H1 (cell line): ENCODE results near the gene BRME1. TPM values are rescaled to one million over a fixed set of nuclear protein-coding genes. Genes with fewer than 3 reads are reported as not detected.

Experiments
- CTCF ChIA-PET: fragments of 300-600 bp; sonication (Branson Sonifier 250); formaldehyde crosslinking; loops from one replicate; lab custom pipeline; 2021; ENCODE audit not compliant: partially characterized antibody; lab: Charles Lee
- POLR2A ChIA-PET: fragments of 300-600 bp; sonication (Branson Sonifier 250); formaldehyde crosslinking; loops from one replicate; lab custom pipeline; 2021; ENCODE audit warnings: inconsistent platforms; ENCODE audit not compliant: partially characterized antibody; lab: Charles Lee
- DNase-seq, 2 experiments: peaks; one replicate each; pipeline versions ENCODE4 v3.0.0 to v3.0.0-alpha.2; 2010 to 2022; ENCODE audit warnings: low spot score in 2 of 2, low read depth in 1 of 2, mixed read lengths in 1 of 2
- FAIRE-seq: peaks from 2 replicates; lab custom pipeline; 2011; peaks lifted over from hg19 to GRCh38; lab: Jason Lieb, UNC
- H2AFZ ChIP-seq: 2 replicates; pipeline ENCODE4 v1.8.1; 2012; ENCODE audit warnings: low read length, inconsistent platforms
- H2AK5ac ChIP-seq: 2 replicates; pipeline ENCODE4 v1.6.1; 2013; ENCODE audit warnings: low read depth, low read length
- H2BK120ac ChIP-seq: replicated peaks from 2 replicates; pipeline ENCODE3; 2013; ENCODE audit warnings: low read depth, low read length, inconsistent platforms
- H2BK12ac ChIP-seq: 2 replicates; pipeline ENCODE4 v1.6.1; 2013; ENCODE audit warnings: low read depth, low read length
- H2BK15ac ChIP-seq: 2 replicates; pipeline ENCODE4 v1.6.1; 2013; ENCODE audit warnings: low read length
- H2BK20ac ChIP-seq: 2 replicates; pipeline ENCODE4 v1.6.1; 2013; ENCODE audit warnings: low read length
- H2BK5ac ChIP-seq: 2 replicates; pipeline ENCODE4 v1.6.1; 2013; ENCODE audit warnings: low read depth, low read length
- H3K14ac ChIP-seq: 2 replicates; pipeline ENCODE4 v1.6.1; 2013; ENCODE audit warnings: inconsistent platforms; ENCODE audit not compliant: insufficient read length
- H3K18ac ChIP-seq: 2 replicates; pipeline ENCODE4 v1.6.1; 2013; ENCODE audit warnings: low read length; ENCODE audit errors: extremely low read depth
- H3K23ac ChIP-seq: 2 replicates; pipeline ENCODE4 v1.6.1; 2013; ENCODE audit warnings: inconsistent platforms; ENCODE audit not compliant: insufficient read length
- H3K23me2 ChIP-seq: 2 replicates; pipeline ENCODE4 v1.6.1; 2013; ENCODE audit warnings: low read depth, low read length
- H3K27ac ChIP-seq: 2 replicates; pipeline ENCODE4 v1.6.1; 2011; ENCODE audit warnings: low read depth, low read length, inconsistent platforms
- H3K27me3 ChIP-seq, 4 experiments: replicated peaks in 1 of 4; 1 replicate in 1 of 4; 2 replicates in 3 of 4; pipeline versions ENCODE4 v1.6.1 to v1.8.1; 2011 to 2013; ENCODE audit warnings: low read length in 3 of 4, mild to moderate bottlenecking in 3 of 4, inconsistent platforms in 2 of 4, mixed read lengths in 2 of 4, moderate library complexity in 1 of 4; ENCODE audit not compliant: control insufficient read depth in 3 of 4, insufficient read depth in 3 of 4; ENCODE audit errors: extremely low read depth in 1 of 4
- H3K36me3 ChIP-seq, 4 experiments: 2 replicates each; pipeline versions ENCODE4 v1.6.1 to v1.8.1; 2011 to 2013; ENCODE audit warnings: mild to moderate bottlenecking in 4 of 4, low read length in 3 of 4, moderate library complexity in 2 of 4, control low read depth in 1 of 4, inconsistent platforms in 1 of 4; ENCODE audit not compliant: insufficient read depth in 4 of 4, control insufficient read depth in 2 of 4
- H3K4ac ChIP-seq: replicated peaks from 2 replicates; pipeline ENCODE3; 2013; ENCODE audit warnings: low read length, low read depth, mixed read lengths, inconsistent platforms; ENCODE audit not compliant: insufficient read length
- H3K4me1 ChIP-seq, 4 experiments: replicated peaks in 1 of 4; 1 replicate in 1 of 4; 2 replicates in 3 of 4; pipeline versions ENCODE4 v1.6.1 to v1.8.1; 2011 to 2013; ENCODE audit warnings: low read length in 3 of 4, inconsistent platforms in 2 of 4, mixed read lengths in 1 of 4; ENCODE audit not compliant: insufficient read depth in 4 of 4, control insufficient read depth in 3 of 4
- H3K4me2 ChIP-seq, 2 experiments: 2 replicates each; pipeline versions ENCODE4 v1.6.1 to v1.8.1; 2011 to 2013; ENCODE audit warnings: low read depth in 2 of 2, low read length in 2 of 2, control low read depth in 1 of 2, inconsistent platforms in 1 of 2, mild to moderate bottlenecking in 1 of 2; ENCODE audit not compliant: insufficient read depth in 1 of 2
- H3K4me3 ChIP-seq, 4 experiments: fragments of 200-600, 300-600 bp in 1 of 4; sonication (generic), shearing (Covaris generic), sonication (Bioruptor Twin) in 1 of 4; 2 replicates each; pipeline versions ENCODE4 v1.5.1 to v1.8.1; 2011 to 2016; ENCODE audit warnings: low read length in 4 of 4, low read depth in 3 of 4, control low read depth in 2 of 4, inconsistent platforms in 2 of 4, mild to moderate bottlenecking in 2 of 4, mixed read lengths in 1 of 4, moderate library complexity in 1 of 4; ENCODE audit not compliant: insufficient read depth in 2 of 4; ENCODE audit errors: extremely low read depth in 1 of 4
- H3K56ac ChIP-seq: replicated peaks from 2 replicates; pipeline ENCODE3; 2013; ENCODE audit warnings: low read depth, mild to moderate bottlenecking, mixed read lengths, low read length, inconsistent platforms; ENCODE audit not compliant: insufficient read length
- H3K79me1 ChIP-seq: 2 replicates; pipeline ENCODE4 v1.6.1; 2013; ENCODE audit warnings: low read depth, low read length, control low read depth
- H3K79me2 ChIP-seq, 2 experiments: 2 replicates each; pipeline versions ENCODE4 v1.6.1 to v1.8.1; 2012 to 2013; ENCODE audit warnings: low read length in 2 of 2, mild to moderate bottlenecking in 2 of 2, inconsistent platforms in 1 of 2; ENCODE audit not compliant: insufficient read depth in 2 of 2, control insufficient read depth in 1 of 2
- H3K9ac ChIP-seq, 4 experiments: replicated peaks in 1 of 4; 1 replicate in 1 of 4; 2 replicates in 3 of 4; pipeline versions ENCODE4 v1.6.1 to v1.8.1; 2011 to 2013; ENCODE audit warnings: low read depth in 3 of 4, low read length in 3 of 4, control low read depth in 2 of 4, mild to moderate bottlenecking in 2 of 4, moderate library complexity in 2 of 4, inconsistent platforms in 1 of 4; ENCODE audit errors: extremely low read depth in 1 of 4
- H3K9me3 ChIP-seq, 2 experiments: 2 replicates each; pipeline versions ENCODE4 v1.6.1 to v1.8.1; 2012 to 2013; ENCODE audit warnings: mild to moderate bottlenecking in 2 of 2, moderate library complexity in 2 of 2, control low read depth in 1 of 2, inconsistent platforms in 1 of 2, low read depth in 1 of 2, low read length in 1 of 2, mixed read lengths in 1 of 2; ENCODE audit not compliant: insufficient read depth in 2 of 2
- H4K20me1 ChIP-seq, 2 experiments: replicated peaks in 1 of 2; 2 replicates each; pipeline versions ENCODE3 to v1.8.1; 2011 to 2013; ENCODE audit warnings: inconsistent platforms in 2 of 2, low read length in 2 of 2, mild to moderate bottlenecking in 1 of 2; ENCODE audit not compliant: insufficient read depth in 2 of 2, control insufficient read depth in 1 of 2
- H4K5ac ChIP-seq: 2 replicates; pipeline ENCODE4 v1.6.1; 2013; ENCODE audit warnings: low read length, low read depth, mixed read lengths, inconsistent platforms; ENCODE audit not compliant: insufficient read length
- H4K8ac ChIP-seq: 2 replicates; pipeline ENCODE4 v1.8.0; 2013; ENCODE audit warnings: mild to moderate bottlenecking, moderate library complexity, low read length, inconsistent platforms; ENCODE audit not compliant: insufficient read depth; ENCODE audit errors: extremely low read depth
- H4K91ac ChIP-seq: replicated peaks from 2 replicates; pipeline ENCODE3; 2013; ENCODE audit warnings: low read length, mixed read lengths, inconsistent platforms; ENCODE audit not compliant: insufficient read length
- BACH1 ChIP-seq: IDR thresholded peaks from 2 replicates; pipeline ENCODE4 v1.6.1; 2012; ENCODE audit warnings: low read length, improper control_type of control experiment
- EZH2 ChIP-seq: fragments of 200-600 bp; sonication (generic); IDR thresholded peaks from 2 replicates; pipeline ENCODE4 v1.7.1; 2012; ENCODE audit warnings: low read depth, mild to moderate bottlenecking, moderate library complexity, low read length, inconsistent platforms; ENCODE audit not compliant: severe bottlenecking
- PHF8 ChIP-seq: fragments of 200-600 bp; sonication (generic); conservative IDR thresholded peaks from 2 replicates; pipeline ENCODE4 v1.7.1; 2012; ENCODE audit warnings: low read depth, mild to moderate bottlenecking, inconsistent platforms, low read length, moderate library complexity
- RAD21 ChIP-seq, 2 experiments: IDR thresholded peaks in 1 of 2; conservative IDR thresholded peaks in 1 of 2; 2 replicates each; pipeline ENCODE4 v1.6.1; 2011; ENCODE audit warnings: low read depth in 2 of 2, low read length in 2 of 2, improper control_type of control experiment in 1 of 2, inconsistent platforms in 1 of 2, mild to moderate bottlenecking in 1 of 2, moderate library complexity in 1 of 2
- WGBS, 2 experiments: shearing (Covaris generic) in 1 of 2; methylation state at CpG; one replicate each; pipeline versions ENCODE4 v1.1.6 to v1.1.7; 2013 to 2015; ENCODE audit warnings: low lambda C conversion rate in 2 of 2, mixed read lengths in 2 of 2, inconsistent platforms in 1 of 2, low coverage in 1 of 2, missing lambda C conversion rate in 1 of 2; ENCODE audit not compliant: insufficient replicate concordance in 2 of 2, insufficient coverage in 1 of 2, insufficient read length in 1 of 2; ENCODE audit errors: extremely low coverage in 1 of 2, missing lambda C conversion rate in 1 of 2; 5-methylcytosine and 5-hydroxymethylcytosine counted together
- polyA plus RNA-seq, 7 experiments: library from polyadenylated mRNA; depleted of rRNA in 3 of 7; stranded (reverse) in 5 of 7; unstranded in 2 of 7; fragments of >200 nt in 5 of 7; fragments of 200-250 nt in 2 of 7; gene quantifications; 1 replicate in 5 of 7; 2 replicates in 1 of 7; 4 replicates in 1 of 7; pipeline versions ENCODE4 v1.2.1 to v1.2.3, GENCODE V29; 2011 to 2013; ENCODE audit warnings: missing spikeins in 2 of 7, mixed read lengths in 2 of 7
- total RNA-seq: library from RNA; stranded (reverse); fragmentation: NEBNext Ultra II Directional; extraction: Animal tissue kit (Norgen Biotek cat#: 25700); gene quantifications from 2 replicates; pipeline ENCODE4 v1.2.1, GENCODE V29; 2021

The BRME1 gene
- total and polyA plus RNA-seq, 2 of the 8 experiments (the other 6 are each of a cell fraction or from before 2014, with no cell fraction given) = 4.6 to 4.7 TPM

GRCh38 chr19:13876834-13877233 lies 29.1 kb downstream of the BRME1 start, which contains the start of gene NANOS3:
NANOS3 (plus strand) TSS chr19:13877134; CDS start chr19:13877249, 115 bp downstream.
- no peak within 1 kb of the TSS for H2BK120ac ChIP-seq
- H2BK20ac ChIP-seq = no peak within 1 kb of the TSS
- H2BK12ac ChIP-seq = no peak within 1 kb of the TSS
- H3K56ac ChIP-seq = no peak within 1 kb of the TSS
- peaks cover 0 to 7% of the 10 kb centered on the region in 2 experiments for H4K20me1 ChIP-seq
- H4K8ac ChIP-seq = no peak within 1 kb of the TSS
- H3K14ac ChIP-seq = no peak within 1 kb of the TSS
- H2BK5ac ChIP-seq = no peak within 1 kb of the TSS
- peaks cover 29 to 54% (median 40%) of the 10 kb centered on the region in 4 experiments for H3K27me3 ChIP-seq
- H3K9ac ChIP-seq = no peak within 1 kb of the TSS
- no peaks in the 10 kb centered on the region for H3K36me3 ChIP-seq
- no peaks in the 10 kb centered on the region for H3K9me3 ChIP-seq
- DNase-seq (no peak), FAIRE-seq (no peak)
- H3K4me3 ChIP-seq = no peak within 1 kb of the TSS
- no peak within 1 kb of the TSS for H3K23ac ChIP-seq
- no peaks in the 10 kb centered on the region for H3K79me2 ChIP-seq
- 66% methylated on average over 4 of the region's 5 CpGs; no CpG with 5 or more reads in 1 of the 2 experiments for WGBS, 2 experiments
- peaks cover 3 to 15% (median 13%) of the 10 kb centered on the region in 4 experiments for H3K4me1 ChIP-seq
- TF ChIP-seq PHF8 = no peak
- TF ChIP-seq BACH1 = no peak
- no peak for TF ChIP-seq RAD21 (IDR thresholded peaks at IDR 0.05 in 1 of 2, conservative IDR thresholded peaks at IDR 0.05 in 1 of 2; ENCODE audit: low read depth in 2 of 2, low read length in 2 of 2)
- TF ChIP-seq EZH2 = no peak
- no peak within 1 kb of the TSS for H4K5ac ChIP-seq
- CTCF ChIA-PET = interaction anchor here (0.6 to 6.0 kb wide), 10 partner anchors 15 to 195 kb away, joined by 3 to 68 read pairs (median 3); partner anchors contain the start of gene MISP3
- POLR2A ChIA-PET = interaction anchor here (1.0 kb wide), 1 partner anchor 30 kb away, joined by 3 read pairs; no protein-coding TSS in a partner anchor
- no peaks in the 10 kb centered on the region for H3K23me2 ChIP-seq
- no peak within 1 kb of the TSS for H4K91ac ChIP-seq
- no peak within 1 kb of the TSS for H2AK5ac ChIP-seq
- no peaks in the 10 kb centered on the region for H3K79me1 ChIP-seq
- no peak within 1 kb of the TSS for H3K4ac ChIP-seq
- H3K4me2 ChIP-seq = no peak within 1 kb of the TSS
- H3K27ac ChIP-seq = no peak within 1 kb of the TSS
- no peak within 1 kb of the TSS for H2AFZ ChIP-seq
- H2BK15ac ChIP-seq = no peak within 1 kb of the TSS
- H3K18ac ChIP-seq = no peak within 1 kb of the TSS
